ENCODE data around the gene FHL2. TPM values are rescaled to one million over a fixed set of nuclear protein-coding genes. Genes with fewer than 3 reads are reported as not detected.
A peak's percentile ranks its signal among the peaks of the same experiment; 100 is the strongest.

FHL2 gene
- total RNA-seq, 2 donors from 2014 or later, result 11.1 to 11.4 TPM

DNA sequence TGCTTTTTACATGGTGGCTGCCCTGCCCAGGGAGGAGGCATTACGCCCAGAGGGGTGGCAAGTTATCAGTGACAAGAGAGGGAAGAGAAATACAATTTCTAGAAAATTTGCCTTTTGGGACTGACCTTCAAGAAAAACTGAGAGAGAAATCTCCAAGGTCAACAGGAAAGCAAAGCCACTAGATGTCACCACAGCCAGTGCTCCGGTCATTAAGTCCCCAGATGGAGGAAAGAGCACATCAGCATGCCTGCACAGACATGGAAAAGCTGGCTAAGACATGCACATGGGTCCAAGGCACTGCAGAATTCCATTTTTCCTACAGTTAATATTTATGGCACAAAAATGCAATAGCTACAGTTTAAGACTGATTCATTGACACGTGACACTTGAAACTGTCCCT lies 21.0 kb downstream of the FHL2 start:
- TF ChIP-seq, protein P1, sequence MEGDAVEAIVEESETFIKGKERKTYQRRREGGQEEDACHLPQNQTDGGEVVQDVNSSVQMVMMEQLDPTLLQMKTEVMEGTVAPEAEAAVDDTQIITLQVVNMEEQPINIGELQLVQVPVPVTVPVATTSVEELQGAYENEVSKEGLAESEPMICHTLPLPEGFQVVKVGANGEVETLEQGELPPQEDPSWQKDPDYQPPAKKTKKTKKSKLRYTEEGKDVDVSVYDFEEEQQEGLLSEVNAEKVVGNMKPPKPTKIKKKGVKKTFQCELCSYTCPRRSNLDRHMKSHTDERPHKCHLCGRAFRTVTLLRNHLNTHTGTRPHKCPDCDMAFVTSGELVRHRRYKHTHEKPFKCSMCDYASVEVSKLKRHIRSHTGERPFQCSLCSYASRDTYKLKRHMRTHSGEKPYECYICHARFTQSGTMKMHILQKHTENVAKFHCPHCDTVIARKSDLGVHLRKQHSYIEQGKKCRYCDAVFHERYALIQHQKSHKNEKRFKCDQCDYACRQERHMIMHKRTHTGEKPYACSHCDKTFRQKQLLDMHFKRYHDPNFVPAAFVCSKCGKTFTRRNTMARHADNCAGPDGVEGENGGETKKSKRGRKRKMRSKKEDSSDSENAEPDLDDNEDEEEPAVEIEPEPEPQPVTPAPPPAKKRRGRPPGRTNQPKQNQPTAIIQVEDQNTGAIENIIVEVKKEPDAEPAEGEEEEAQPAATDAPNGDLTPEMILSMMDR (conservative IDR thresholded peaks at IDR 0.05), result peak; percentile 59
- 86 to 96% methylated on average over 3 of the region's 3 CpGs for WGBS, 2 experiments (ENCODE audit: insufficient coverage in 1 of 2, insufficient read length in 1 of 2)
- no peaks in the 10 kb centered on the region for H3K9me3 ChIP-seq (ENCODE audit: control insufficient read depth, low read length)
- H3K9ac ChIP-seq (ENCODE audit: extremely low read depth, low read length, poor library complexity, severe bottlenecking), result no peak overlapping the region
- H3K36me3 Mint-ChIP-seq (ENCODE audit: low read depth), result peaks cover 10% of the 10 kb centered on the region
- no peaks in the 10 kb centered on the region for H3K4me1 ChIP-seq (ENCODE audit: control insufficient read depth, insufficient read depth, low read length)
- no peaks in the 10 kb centered on the region for H3K4me1 Mint-ChIP-seq
- H3K27me3 ChIP-seq (ENCODE audit: control insufficient read depth, insufficient read depth, low read length, poor library complexity, severe bottlenecking), result no peaks in the 10 kb centered on the region
- peaks cover 35% of the 10 kb centered on the region for H3K36me3 ChIP-seq (ENCODE audit: control insufficient read depth, insufficient read depth, low read length)
- H3K4me3 ChIP-seq (ENCODE audit: low read length), result no peak overlapping the region
- DNase-seq, result no peak
- no peak overlapping the region for H3K4me3 Mint-ChIP-seq
- H3K27ac Mint-ChIP-seq, result no peak overlapping the region
- H3K27ac ChIP-seq (ENCODE audit: low read depth, low read length), result no peak overlapping the region
- H3K9me3 Mint-ChIP-seq, result no peaks in the 10 kb centered on the region
- no peaks in the 10 kb centered on the region for H3K27me3 Mint-ChIP-seq (ENCODE audit: insufficient read depth)

DNA sequence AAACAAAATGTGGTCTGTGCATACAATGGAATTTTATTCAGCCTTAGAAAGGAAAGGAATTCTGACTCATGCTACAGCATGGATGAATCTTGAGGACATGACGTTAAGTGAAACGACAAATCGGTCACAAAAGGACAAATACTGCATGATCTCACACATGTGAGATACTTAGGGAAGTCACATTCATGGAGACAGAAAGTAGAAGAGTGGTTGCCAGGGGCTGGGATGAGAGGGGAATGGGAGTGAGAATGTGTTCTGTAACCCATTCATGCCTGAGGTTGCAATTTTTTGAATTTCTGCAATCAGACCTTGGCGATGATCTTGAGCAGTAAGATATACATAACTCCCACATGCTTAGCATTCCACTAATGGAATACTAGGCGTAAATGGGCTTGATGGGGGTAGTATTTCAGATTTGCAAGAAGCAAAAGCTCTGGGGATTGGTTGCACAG lies 22.0 kb downstream of the FHL2 start:
- H3K27ac Mint-ChIP-seq, result peak overlapping the region; percentile 10
- no peak overlapping the region for H3K27ac ChIP-seq (ENCODE audit: low read depth, low read length)

DNA sequence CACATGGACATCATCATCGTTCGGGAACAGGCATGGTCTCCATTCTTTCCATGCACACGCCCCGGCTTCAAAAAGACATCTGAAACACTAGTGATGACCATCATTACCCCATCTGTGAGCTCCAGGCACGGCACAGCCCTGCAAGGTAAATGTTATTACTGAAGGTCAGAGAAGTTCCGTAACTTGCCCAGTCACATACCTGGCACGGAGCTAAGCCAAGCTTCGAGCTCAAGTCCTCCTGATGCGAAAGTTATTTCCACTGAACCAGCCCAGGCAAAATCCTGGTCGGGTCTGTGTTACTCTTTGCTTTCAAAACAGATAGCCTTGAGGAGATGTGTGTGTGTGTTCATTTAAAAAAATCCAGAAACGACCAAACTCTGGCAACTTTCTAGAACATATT lies 22.8 kb downstream of the FHL2 start:
- Histone ChIP-seq H3K9ac (ENCODE audit: extremely low read depth, low read length, poor library complexity, severe bottlenecking) (no peak overlapping the region), H3K27me3 (ENCODE audit: control insufficient read depth, insufficient read depth, low read length, poor library complexity, severe bottlenecking) (no peaks in the 10 kb centered on the region), H3K27ac (ENCODE audit: low read depth, low read length) (no peak overlapping the region), H3K36me3 (ENCODE audit: control insufficient read depth, insufficient read depth, low read length) (peaks cover 31% of the 10 kb centered on the region), H3K9me3 (ENCODE audit: control insufficient read depth, low read length) (no peaks in the 10 kb centered on the region), H3K4me3 (ENCODE audit: low read length) (no peak overlapping the region), H3K4me1 (ENCODE audit: control insufficient read depth, insufficient read depth, low read length) (no peaks in the 10 kb centered on the region)
- 94 to 95% methylated on average over 10 to 11 of the region's 11 CpGs for WGBS, 2 experiments (ENCODE audit: insufficient coverage in 1 of 2, insufficient read length in 1 of 2)
- no peaks in the 10 kb centered on the region for H3K9me3 Mint-ChIP-seq
- H3K4me1 Mint-ChIP-seq, result no peaks in the 10 kb centered on the region
- no peaks in the 10 kb centered on the region for H3K27me3 Mint-ChIP-seq (ENCODE audit: insufficient read depth)
- DNase-seq, result no peak
- H3K36me3 Mint-ChIP-seq (ENCODE audit: low read depth), result peaks cover 16% of the 10 kb centered on the region
- H3K27ac Mint-ChIP-seq, result no peak overlapping the region
- no peak overlapping the region for H3K4me3 Mint-ChIP-seq
- TF ChIP-seq, protein P1 (conservative IDR thresholded peaks at IDR 0.05), result no peak

More for the DNA sequence above, 22.0 kb downstream of the FHL2 start:
- no peak for DNase-seq
- 94 to 97% methylated on average over 3 to 5 of the region's 5 CpGs for WGBS, 2 experiments (ENCODE audit: insufficient coverage in 1 of 2, insufficient read length in 1 of 2)
- no peaks in the 10 kb centered on the region for H3K4me1 Mint-ChIP-seq
- Histone ChIP-seq H3K9ac (ENCODE audit: extremely low read depth, low read length, poor library complexity, severe bottlenecking) (no peak overlapping the region), H3K9me3 (ENCODE audit: control insufficient read depth, low read length) (no peaks in the 10 kb centered on the region), H3K4me3 (ENCODE audit: low read length) (no peak overlapping the region), H3K36me3 (ENCODE audit: control insufficient read depth, insufficient read depth, low read length) (peaks cover 34% of the 10 kb centered on the region), H3K27me3 (ENCODE audit: control insufficient read depth, insufficient read depth, low read length, poor library complexity, severe bottlenecking) (no peaks in the 10 kb centered on the region), H3K4me1 (ENCODE audit: control insufficient read depth, insufficient read depth, low read length) (no peaks in the 10 kb centered on the region)
- TF ChIP-seq, protein P1 (conservative IDR thresholded peaks at IDR 0.05), result no peak
- H3K4me3 Mint-ChIP-seq, result no peak overlapping the region
- peaks cover 10% of the 10 kb centered on the region for H3K36me3 Mint-ChIP-seq (ENCODE audit: low read depth)
- H3K27me3 Mint-ChIP-seq (ENCODE audit: insufficient read depth), result no peaks in the 10 kb centered on the region
- no peaks in the 10 kb centered on the region for H3K9me3 Mint-ChIP-seq
